ENCODE measurements around the gene RAB7B.

The RAB7B gene

GRCh38 chr1:206023695-206024094, 20.5 kb upstream of the RAB7B start, which contains the start of gene CTSE:
TSS of gene CTSE (minus strand) at chr1:206023895. CDS start at chr1:206023791, 104 bp downstream.
- in situ Hi-C loops (cut with HindIII; ENCODE audit: low sequenced_read_pairs), result no loop called here

GRCh38 chr1:206022766-206023165, 19.6 kb upstream of the RAB7B start:
- in situ Hi-C loops (cut with HindIII; ENCODE audit: low sequenced_read_pairs), result no loop called here

GRCh38 chr1:206021626-206022365, 18.6 kb upstream of the RAB7B start:
- in situ Hi-C loops (cut with HindIII; ENCODE audit: low sequenced_read_pairs), result no loop called here

- in situ Hi-C loops (cut with HindIII; ENCODE audit: low sequenced_read_pairs), result no loop called here
Observed at GRCh38 chr1:206021008-206021625, 17.9 kb upstream of the RAB7B start.

GRCh38 chr1:206020393-206021007, 17.3 kb upstream of the RAB7B start:
- in situ Hi-C loops (cut with HindIII; ENCODE audit: low sequenced_read_pairs), result no loop called here

- in situ Hi-C loops (cut with HindIII; ENCODE audit: low sequenced_read_pairs), result no loop called here
Observed at GRCh38 chr1:206015071-206015470, 11.9 kb upstream of the RAB7B start.

GRCh38 chr1:206014601-206015000, 11.4 kb upstream of the RAB7B start:
- in situ Hi-C loops (cut with HindIII; ENCODE audit: low sequenced_read_pairs), result no loop called here

GRCh38 chr1:206013026-206013795, 10.0 kb upstream of the RAB7B start:
- in situ Hi-C loops (cut with HindIII; ENCODE audit: low sequenced_read_pairs), result no loop called here

- in situ Hi-C loops (cut with HindIII; ENCODE audit: low sequenced_read_pairs), result no loop called here
Observed at GRCh38 chr1:206012086-206012859, 9.1 kb upstream of the RAB7B start.

- in situ Hi-C loops (cut with HindIII; ENCODE audit: low sequenced_read_pairs), result no loop called here
Observed at GRCh38 chr1:206011057-206011456, 7.9 kb upstream of the RAB7B start.

GRCh38 chr1:206010060-206010459, 6.9 kb upstream of the RAB7B start:
- in situ Hi-C loops (cut with HindIII; ENCODE audit: low sequenced_read_pairs), result no loop called here

GRCh38 chr1:206006946-206007345, 3.8 kb upstream of the RAB7B start:
- in situ Hi-C loops (cut with HindIII; ENCODE audit: low sequenced_read_pairs), result no loop called here

- in situ Hi-C loops (cut with HindIII; ENCODE audit: low sequenced_read_pairs), result no loop called here
Observed at GRCh38 chr1:206005778-206006180, 2.6 kb upstream of the RAB7B start.

- in situ Hi-C loops (cut with HindIII; ENCODE audit: low sequenced_read_pairs), result no loop called here
Observed at GRCh38 chr1:206005234-206005633, 2.0 kb upstream of the RAB7B start.

- in situ Hi-C loops (cut with HindIII; ENCODE audit: low sequenced_read_pairs), result no loop called here
Observed at GRCh38 chr1:206004826-206005225, 1.6 kb upstream of the RAB7B start.

GRCh38 chr1:206003854-206004800, 932 bp upstream of the RAB7B start:
- in situ Hi-C loops (cut with HindIII; ENCODE audit: low sequenced_read_pairs), result no loop called here

GRCh38 chr1:206002160-206002559, 1.0 kb downstream of the RAB7B start:
- in situ Hi-C loops (cut with HindIII; ENCODE audit: low sequenced_read_pairs), result no loop called here

- in situ Hi-C loops (cut with HindIII; ENCODE audit: low sequenced_read_pairs), result no loop called here
Observed at GRCh38 chr1:206001476-206001888, 1.7 kb downstream of the RAB7B start.

- in situ Hi-C loops (cut with HindIII; ENCODE audit: low sequenced_read_pairs), result no loop called here
Observed at GRCh38 chr1:206000641-206001339, 2.4 kb downstream of the RAB7B start.

All from endothelial cell of hepatic sinusoid (primary cell).